EL (cell line): Measurements from ENCODE around the gene TBRG1.

Source experiments
- DNase-seq: peaks from one replicate; pipeline ENCODE4 v3.0.0-alpha.2; 2016

Gene TBRG1

GRCh38 chr11:124667601-124668000, 44.9 kb downstream of the TBRG1 start:
- DNase-seq = no peak

- peak; percentile 34 for DNase-seq
These were observed 46.5 kb downstream of the TBRG1 start for GRCh38 chr11:124669193-124669592.

GRCh38 chr11:124670732-124671131, 48.1 kb downstream of the TBRG1 start:
- DNase-seq = no peak

GRCh38 chr11:124672536-124673215, 50.0 kb downstream of the TBRG1 start:
- DNase-seq = no peak

DNA sequence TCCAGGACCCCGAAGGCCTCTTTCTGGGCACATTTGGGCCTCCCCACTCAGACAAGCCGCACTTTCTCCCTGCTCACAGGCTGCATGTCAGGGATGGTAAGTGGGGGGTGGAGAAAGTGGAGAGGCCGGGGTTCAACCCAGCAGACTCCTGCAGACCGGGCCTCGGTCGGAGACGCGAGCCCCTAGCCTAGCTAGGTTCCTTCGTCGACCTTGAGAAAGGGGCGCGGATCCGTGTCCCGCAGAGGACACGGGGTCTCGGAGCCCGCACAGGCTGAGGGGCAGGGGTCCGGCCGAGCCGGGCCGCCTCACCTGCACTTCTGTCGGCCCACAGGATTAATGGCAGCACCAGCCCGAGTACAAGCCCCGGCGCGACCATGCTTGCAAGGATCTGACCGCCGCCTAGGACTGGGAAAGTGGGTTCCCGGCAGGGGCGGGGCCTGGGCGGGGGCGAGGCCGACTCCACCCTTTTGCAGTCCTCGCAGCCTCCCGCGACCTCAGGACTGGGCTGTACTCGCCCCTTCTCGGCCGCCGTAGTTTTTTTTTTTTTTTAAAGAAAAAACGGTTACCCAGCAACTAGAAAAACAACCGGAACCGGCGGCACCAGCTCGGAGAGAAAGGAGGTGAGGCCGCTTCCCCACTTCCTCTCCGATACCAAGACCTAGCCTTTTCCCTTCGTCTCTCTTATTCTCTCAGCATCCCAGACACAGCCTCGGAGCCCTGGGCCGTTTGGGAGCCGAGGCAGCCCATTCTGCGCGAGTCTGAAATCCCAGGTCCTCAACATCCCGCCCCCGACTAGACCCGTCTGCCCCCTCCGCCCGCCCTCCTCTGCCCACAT, 50.9 kb downstream of the TBRG1 start, which contains the start of the genes SIAE and SPA17:
Gene SIAE, minus strand, starts transcription at position 407 of the 835 bp plus-strand sequence. Its CDS starts 31 bp downstream, at position 376.
Gene SPA17, plus strand, starts transcription at position 572 of the 835 bp plus-strand sequence. CDS start 1,361 bp downstream, outside the sequence.
- DNase-seq = peak; percentile 94

GRCh38 chr11:124674168-124674517, 51.5 kb downstream of the TBRG1 start:
- DNase-seq = no peak

- DNase-seq = no peak
These were observed 51.9 kb downstream of the TBRG1 start for GRCh38 chr11:124674571-124674970.

DNA sequence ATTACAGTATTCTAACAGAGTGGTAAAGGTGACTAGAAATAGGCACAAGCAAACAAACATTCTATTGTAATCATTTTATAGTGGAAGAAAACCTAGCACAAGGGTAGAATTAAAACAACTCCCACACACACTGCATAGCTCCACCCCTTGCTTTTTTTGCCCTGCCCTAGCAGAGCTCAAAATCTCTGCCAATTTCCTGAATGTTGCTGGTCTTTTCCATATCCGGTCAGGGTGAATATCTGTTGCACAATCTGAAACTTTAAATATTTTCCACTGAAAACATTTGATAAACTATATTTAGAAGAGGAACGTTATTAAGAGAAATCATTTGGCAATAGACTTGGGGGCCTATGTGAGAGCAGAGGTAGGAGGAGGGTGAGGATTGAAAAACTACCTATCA, 53.7 kb downstream of the TBRG1 start:
- peak; percentile 37 for DNase-seq

- no peak for DNase-seq
These were observed 55.8 kb downstream of the TBRG1 start for GRCh38 chr11:124678416-124678815.

GRCh38 chr11:124681421-124681820, 58.8 kb downstream of the TBRG1 start:
- DNase-seq = no peak

GRCh38 chr11:124682443-124682842, 59.8 kb downstream of the TBRG1 start:
- no peak for DNase-seq
